Measurements from ENCODE around the gene RASGEF1C.

The RASGEF1C gene

DNA sequence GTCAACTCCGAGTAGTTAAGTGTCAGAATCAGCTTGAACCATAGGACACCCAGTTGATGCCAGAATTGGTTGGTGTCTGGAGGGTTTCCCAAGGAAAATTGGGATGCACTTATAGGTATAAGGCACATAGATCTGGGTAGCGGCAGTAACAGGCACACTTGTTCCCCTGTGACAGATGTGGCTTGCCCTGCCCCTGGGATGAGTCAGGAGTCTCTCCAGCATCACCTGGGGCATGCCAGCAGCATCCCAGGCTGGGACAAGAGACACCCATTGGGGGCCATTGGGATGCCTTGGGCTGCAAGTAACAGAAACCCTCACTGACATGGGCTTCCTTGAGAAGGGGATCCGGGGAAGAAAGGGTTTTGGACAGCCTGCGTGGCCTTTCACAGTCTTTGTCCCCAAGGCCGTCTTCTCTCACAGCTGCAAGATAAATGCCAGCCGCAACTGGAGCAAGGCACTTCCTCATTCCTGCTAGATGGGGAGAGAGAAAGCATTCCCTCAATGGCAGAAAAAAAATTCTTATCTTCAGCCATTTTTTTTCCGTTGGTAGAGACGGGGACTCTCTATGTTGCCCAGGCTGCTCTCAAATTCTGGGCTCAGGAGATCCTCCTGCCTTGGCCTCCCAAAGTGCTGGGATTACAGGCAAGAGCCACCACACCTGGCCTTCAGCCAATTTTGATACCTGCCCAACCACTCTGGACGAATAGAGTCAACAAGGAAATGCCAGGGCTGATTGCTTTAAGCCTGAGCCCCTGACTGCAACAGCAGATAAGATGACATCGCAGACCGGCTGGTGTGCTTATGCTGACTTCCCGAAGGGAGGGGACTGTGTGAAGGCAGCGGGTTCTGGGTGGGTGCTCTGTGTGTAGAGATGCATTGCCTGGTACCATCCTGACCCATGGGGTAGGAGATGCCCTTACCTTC is 124.1 kb downstream of the RASGEF1C start:
- no peak overlapping the region for H3K4me3 ChIP-seq (ENCODE audit: low read depth, low read length)
- no peak for DNase-seq (ENCODE audit: low read depth)
- no peak for TF ChIP-seq CTCF (IDR thresholded peaks at IDR 0.05; ENCODE audit: low read depth, low read length, missing control alignments)
- in situ Hi-C loops (cut with HindIII; ENCODE audit: low sequenced_read_pairs) = no loop called here

GRCh38 chr5:180083529-180084060 is 125.4 kb downstream of the RASGEF1C start:
- H3K4me3 ChIP-seq (ENCODE audit: low read depth, low read length) = no peak overlapping the region
- in situ Hi-C loops (cut with HindIII; ENCODE audit: low sequenced_read_pairs) = no loop called here
- no peak for TF ChIP-seq CTCF (IDR thresholded peaks at IDR 0.05; ENCODE audit: low read depth, low read length, missing control alignments)
- DNase-seq (ENCODE audit: low read depth) = no peak

GRCh38 chr5:180082633-180083420 is 126.2 kb downstream of the RASGEF1C start:
- no peak overlapping the region for H3K4me3 ChIP-seq (ENCODE audit: low read depth, low read length)
- TF ChIP-seq CTCF (IDR thresholded peaks at IDR 0.05; ENCODE audit: low read depth, low read length, missing control alignments) = no peak
- in situ Hi-C loops (cut with HindIII; ENCODE audit: low sequenced_read_pairs) = no loop called here
- DNase-seq (ENCODE audit: low read depth) = no peak

GRCh38 chr5:180081481-180081880 is 127.5 kb downstream of the RASGEF1C start:
- no peak for DNase-seq (ENCODE audit: low read depth)
- no peak for TF ChIP-seq CTCF (IDR thresholded peaks at IDR 0.05; ENCODE audit: low read depth, low read length, missing control alignments)
- no peak overlapping the region for H3K4me3 ChIP-seq (ENCODE audit: low read depth, low read length)
- in situ Hi-C loops (cut with HindIII; ENCODE audit: low sequenced_read_pairs) = no loop called here

DNA sequence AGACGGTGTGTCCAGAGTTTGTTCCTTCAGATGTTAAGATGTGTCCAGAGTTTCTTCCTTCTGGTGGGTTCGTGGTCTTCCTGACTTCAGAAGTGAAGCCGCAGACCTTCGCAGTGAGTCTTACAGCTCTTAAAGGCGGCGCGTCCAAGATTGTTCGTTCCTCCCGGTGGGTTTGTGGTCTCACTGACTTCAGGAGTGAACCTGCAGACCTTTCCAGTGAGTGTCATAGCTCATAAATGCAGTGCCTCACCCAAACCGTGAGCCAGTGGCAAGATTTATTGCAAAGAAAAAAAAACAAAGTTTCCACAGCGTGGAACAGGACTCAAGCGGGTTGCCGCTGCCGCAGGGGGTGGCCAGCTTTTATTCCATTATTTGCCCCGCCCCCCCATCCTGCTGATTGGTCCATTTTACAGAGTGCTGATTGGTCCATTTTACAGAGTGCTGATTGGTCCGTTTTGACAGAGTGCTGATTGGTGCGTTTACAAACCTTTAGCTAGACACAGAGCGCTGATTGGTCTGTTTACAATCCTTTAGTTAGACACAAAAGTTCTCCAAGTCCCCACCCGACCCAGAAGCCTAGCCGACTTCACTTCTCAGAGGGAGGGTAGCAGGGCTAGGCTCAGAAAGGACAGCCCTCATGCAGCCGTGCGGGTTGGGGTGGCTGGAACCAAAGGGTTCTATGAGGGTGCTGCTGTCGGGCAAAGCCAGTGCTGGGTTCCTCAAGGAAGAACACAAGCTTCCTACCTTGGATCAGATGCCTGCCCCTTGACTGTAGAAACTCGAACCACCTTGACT is 128.3 kb downstream of the RASGEF1C start:
- DNase-seq (ENCODE audit: low read depth) = no peak
- no peak overlapping the region for H3K4me3 ChIP-seq (ENCODE audit: low read depth, low read length)
- TF ChIP-seq CTCF (IDR thresholded peaks at IDR 0.05; ENCODE audit: low read depth, low read length, missing control alignments) = no peak
- in situ Hi-C loops (cut with HindIII; ENCODE audit: low sequenced_read_pairs) = no loop called here

All from astrocyte of the cerebellum (primary cell).